ENCODE measurements around the gene ZNF33B.
"Not testable (repeated sequence)": the region's sequence is repeated elsewhere in the genome, so short reads cannot be mapped to it uniquely, and the experiment has no call there.

Gene ZNF33B

DNA sequence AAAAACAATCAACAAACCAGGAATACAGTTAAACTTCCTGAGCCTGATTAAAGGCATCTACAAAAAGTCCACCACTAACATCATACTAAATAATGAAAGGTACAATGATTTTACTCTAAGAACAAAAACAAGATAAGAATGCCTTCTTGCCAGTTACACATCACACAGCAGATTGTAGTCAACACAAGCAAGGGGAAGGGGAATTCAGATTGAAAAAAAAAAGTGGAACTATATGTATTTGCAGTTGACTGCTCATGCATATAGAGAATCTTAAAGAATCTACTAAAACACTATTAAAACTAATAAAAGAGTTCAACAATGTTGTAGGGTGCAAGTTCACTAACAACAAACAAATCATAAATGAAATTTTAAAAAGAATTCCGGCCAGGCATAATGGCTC lies 28.5 kb downstream of the ZNF33B start:
- no peak for DNase-seq

DNA sequence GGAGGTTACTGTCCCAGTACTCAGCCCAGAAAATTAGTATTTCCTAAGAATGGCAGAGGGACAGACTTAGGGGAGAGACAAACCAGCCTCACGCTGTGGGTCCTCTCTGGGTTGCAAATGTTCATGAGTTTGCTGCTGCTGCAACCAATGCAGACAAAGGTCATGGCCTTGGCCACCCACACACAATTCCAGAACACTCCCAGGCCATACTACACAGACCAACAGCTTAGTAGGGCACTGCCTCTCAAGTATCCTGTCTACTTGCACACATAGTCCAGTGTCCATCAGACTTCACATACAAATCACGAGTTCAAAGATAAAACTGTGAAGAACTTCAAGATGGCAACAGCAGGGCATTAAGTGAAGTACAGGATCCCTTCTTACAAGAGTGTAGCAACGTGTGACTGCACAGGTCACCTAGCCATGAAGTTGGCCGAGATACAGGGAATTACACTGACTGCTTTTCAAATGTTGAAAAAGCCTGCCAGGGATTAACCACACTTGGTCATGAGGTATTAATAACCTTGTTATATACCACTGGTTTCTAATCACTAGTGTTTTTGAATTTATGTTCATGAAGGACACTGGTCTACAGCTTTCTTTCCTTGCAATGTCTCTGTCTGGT lies 40.0 kb downstream of the ZNF33B start:
- no peak for DNase-seq

GRCh38 chr10:42596196-42596595 lies 42.2 kb downstream of the ZNF33B start:
- DNase-seq: no peak

- DNase-seq: no peak
Observed at GRCh38 chr10:42594246-42594650, 44.1 kb downstream of the ZNF33B start.

DNA sequence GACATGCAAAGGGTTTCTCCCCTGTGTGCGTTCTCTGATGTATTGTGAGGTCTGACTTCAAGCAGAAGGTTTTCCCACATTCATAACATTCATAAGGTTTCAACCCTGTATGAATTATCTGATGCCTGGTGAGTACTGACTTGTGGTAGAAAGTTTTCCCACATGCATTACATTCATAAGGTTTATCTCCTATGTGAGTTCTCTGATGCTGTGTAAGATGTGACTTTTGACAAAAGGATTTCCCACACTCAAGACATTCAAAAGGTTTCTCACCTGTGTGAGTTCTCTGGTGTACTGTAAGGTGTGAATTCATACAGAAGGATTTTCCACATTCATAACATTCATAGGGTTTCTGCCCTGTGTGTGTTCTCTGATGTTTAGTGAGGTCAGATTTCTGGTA lies 45.1 kb downstream of the ZNF33B start:
- DNase-seq: no peak

DNA sequence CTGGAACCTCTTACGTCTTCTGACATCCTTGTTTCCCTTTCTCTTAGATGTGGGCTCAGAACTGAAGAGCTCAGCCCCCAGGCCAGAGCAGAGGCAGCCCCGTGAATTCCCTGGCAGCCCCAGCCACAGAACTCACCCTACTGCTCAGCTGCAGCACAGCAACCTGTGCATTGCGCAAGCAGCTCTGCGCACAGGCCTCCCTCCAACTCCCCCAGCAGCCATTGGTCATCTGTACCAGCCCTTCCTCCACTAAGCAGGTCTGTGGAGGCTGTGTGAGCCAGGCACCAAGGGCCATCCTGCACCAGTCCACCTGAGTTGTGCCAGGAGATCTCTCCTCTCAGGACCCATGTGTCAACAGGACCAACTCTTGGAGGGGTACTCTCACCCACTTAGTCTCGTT lies 54.5 kb downstream of the ZNF33B start:
- DNase-seq: no peak

- no peak for DNase-seq
Observed at GRCh38 chr10:42578019-42578418, 60.4 kb downstream of the ZNF33B start.

DNA sequence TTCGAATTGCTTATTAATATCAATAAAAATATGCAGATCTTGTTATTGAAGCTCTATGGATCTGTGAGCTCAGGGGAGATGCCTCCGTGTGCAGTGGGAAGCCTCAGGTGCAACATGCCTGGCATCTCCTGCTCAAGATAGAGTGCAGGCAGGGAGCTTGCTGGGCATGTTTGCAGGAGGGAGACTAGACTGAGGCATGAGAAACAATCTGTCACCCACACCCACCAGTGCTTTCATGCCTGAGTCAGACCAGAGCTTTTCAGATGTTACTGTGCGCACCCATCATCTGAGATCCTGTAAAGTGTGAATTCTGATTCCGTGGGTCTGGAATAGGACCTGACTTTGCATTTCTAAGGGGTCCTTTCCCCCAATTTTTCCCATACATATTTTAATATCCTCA lies 62.0 kb downstream of the ZNF33B start:
- DNase-seq: no peak

DNA sequence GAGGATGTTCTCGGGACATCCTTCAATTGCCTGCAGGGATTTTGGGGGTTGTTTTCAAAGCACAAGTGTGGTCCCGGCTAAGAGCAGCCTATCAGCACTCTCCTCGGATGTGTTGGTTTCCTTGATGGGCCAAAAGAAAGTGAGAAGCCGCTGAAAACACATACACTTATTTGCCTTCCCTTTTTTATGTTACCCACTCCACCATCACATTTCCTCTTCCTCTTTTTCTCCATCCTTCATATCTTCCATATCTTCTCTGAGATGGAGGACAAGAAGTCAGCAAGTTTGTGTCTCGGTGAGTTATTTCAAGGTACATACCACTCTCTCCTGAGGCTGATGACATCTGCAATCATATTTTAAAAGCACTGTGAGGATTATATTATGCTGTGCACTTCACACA lies 64.0 kb downstream of the ZNF33B start:
- DNase-seq: no peak

DNA sequence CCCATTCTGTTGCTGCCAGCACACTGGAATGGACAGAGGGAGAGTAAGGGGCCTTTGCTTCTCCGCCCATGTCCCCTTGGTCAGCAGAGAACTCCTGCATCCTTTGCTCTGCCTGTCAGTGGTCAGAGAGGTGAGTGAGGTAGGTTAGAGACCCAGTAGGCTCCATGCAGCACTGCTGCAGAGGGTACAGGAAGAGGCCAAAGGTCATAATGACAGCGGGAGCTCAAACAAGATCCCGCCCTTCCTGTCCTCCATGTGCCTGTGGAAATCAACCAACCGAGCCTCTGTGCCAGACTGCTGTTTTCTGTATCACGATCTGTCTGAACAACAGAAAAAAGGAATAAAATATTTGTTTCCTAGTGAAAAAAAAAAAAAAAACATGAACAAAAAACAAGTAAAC lies 81.4 kb downstream of the ZNF33B start:
- DNase-seq: no peak

DNA sequence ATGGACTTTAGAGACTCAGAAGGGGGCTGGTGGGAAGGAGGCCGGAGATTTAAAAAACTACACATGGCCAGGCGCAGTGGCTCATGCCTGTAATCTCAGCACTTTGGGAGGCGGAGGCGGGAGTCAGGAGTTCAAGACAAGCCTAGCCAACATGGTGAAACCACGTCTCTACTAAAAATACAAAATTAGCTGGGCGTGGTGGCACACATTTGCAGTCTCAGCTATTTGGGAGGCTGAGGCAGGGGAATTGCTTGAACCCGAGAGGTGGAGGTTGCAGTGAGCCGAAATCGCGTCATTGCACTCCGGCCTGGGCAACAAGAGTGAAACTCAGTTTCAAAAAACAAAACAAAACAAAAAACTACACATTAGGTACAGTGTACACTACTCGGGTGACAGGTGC lies 84.8 kb downstream of the ZNF33B start:
- not testable (repeated sequence) for DNase-seq

GRCh38 chr10:42553064-42553407 lies 85.3 kb downstream of the ZNF33B start:
- DNase-seq: no peak

DNA sequence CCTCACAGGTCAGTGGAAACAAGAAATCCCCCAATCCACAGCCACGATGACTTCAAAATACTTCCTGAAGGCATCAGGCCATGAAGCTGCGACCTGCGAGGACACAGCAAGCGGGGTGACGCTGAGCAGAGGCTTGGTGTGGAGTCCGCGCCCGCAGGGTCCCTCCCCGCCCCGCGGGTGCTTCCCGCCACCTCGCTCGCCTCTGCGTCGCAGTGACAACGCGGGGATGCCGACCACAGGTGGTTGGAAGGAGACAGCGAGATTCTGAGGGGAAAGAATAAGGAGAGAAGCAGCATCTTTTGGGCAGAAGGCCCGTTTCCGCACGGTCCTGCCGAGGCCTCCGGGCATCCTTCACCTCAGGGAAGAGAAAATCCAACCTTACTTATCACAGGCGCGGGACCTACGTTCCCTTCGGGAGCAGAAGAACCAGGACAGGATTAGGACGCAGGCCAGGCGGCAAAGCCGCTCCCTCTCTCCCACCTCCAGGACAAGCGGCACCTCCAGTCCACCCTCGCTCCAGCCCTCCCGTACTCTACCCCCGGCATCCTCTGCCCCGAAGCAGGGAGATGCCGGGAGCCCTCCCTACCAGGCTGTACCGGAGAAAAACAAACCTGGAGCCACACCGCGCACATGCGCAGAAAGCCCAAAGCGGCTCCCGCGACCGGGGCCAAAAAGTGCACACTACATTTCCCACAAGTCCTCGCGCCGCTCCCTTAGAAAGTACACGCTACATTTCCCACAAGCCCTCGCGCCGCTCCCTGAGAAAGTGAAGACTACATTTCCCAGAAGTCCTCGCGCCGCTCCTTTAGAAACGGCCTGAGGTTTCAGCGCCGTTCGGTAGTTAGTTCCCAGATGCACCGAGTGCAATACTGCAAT lies 85.9 kb downstream of the ZNF33B start:
- DNase-seq: peak; percentile 97

DNA sequence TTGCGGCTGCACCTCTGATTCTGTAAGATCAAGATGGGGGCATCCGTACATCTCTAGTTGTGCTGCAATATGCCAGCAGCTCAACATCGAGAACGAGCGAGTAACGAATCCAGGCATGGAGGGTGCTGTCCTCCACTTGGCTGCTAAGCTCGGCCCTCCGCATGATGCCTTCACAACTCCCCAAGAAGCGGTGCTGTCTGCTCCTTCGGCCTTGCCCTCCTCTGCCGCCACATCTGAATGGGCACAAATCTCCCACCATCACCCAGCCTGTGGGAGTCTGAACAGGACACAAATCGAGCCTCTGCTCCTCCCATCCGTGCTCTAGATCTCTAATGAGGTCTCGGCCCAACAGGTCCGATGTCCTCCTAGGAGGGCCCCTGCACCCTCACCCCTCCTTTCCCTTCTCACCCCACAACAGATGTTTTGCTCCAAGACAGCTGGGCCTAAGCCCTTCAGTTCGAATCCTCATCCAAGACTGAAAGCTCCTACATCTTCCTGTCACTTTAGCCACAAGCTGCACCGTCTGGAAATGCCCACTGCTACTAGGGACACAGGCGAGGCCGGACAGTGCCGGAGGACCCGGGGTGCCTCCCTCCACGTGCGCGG lies 86.7 kb downstream of the ZNF33B start:
- no peak for DNase-seq

- DNase-seq: no peak
Observed at GRCh38 chr10:42549851-42550250, 88.5 kb downstream of the ZNF33B start.

- DNase-seq: no peak
Observed at GRCh38 chr10:42548254-42548653, 90.1 kb downstream of the ZNF33B start.

DNA sequence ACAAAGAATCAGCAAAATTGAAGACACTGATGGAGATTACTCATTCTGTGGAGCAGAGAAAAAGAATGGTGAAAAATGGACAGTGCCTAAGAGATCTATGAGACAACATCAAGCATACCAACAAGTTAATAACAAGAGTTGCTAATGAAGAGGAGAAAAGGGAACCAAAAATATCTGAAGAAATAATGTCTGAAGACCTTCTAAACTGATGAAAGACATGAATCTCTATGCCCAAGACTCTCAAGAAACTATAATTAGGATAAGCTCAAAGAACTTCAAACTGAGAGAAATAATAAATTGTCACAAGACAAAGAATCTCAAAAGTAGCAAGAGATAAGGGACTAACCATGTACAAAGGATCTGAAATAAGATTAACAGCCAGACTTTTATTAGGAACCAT lies 93.4 kb downstream of the ZNF33B start:
- DNase-seq: no peak

GRCh38 chr10:42543840-42544372 lies 94.5 kb downstream of the ZNF33B start:
- DNase-seq: no peak

All from left hindlimb (tissue), 1 donor.